SH-SY5Y (cell line): ENCODE data around the gene ZNF83.

Source experiments
- GATA2 ChIP-seq: IDR thresholded peaks from 2 replicates; pipeline ENCODE4 v1.6.1; 2011; ENCODE audit warnings: mild to moderate bottlenecking, low read depth, low read length
- GATA3 ChIP-seq: IDR thresholded peaks from 2 replicates; pipeline ENCODE4 v1.6.1; 2011; ENCODE audit warnings: low read depth, mild to moderate bottlenecking, low read length, moderate library complexity

- no peak for TF ChIP-seq GATA3
- TF ChIP-seq GATA2, result no peak
Measured at GRCh38 chr19:52600639-52601024, 37.5 kb downstream of the ZNF83 start.
